ENCODE results near the gene CLCN1. TPM values are rescaled to one million over a fixed set of nuclear protein-coding genes. Genes with fewer than 3 reads are reported as not detected.
A peak's percentile ranks its signal among the peaks of the same experiment; 100 is the strongest.
"Not testable (repeated sequence)": the region's sequence is repeated elsewhere in the genome, so short reads cannot be mapped to it uniquely, and the experiment has no call there.

Gene CLCN1
- total RNA-seq, 1 donor from 2014 or later, result 3.1 TPM

DNA sequence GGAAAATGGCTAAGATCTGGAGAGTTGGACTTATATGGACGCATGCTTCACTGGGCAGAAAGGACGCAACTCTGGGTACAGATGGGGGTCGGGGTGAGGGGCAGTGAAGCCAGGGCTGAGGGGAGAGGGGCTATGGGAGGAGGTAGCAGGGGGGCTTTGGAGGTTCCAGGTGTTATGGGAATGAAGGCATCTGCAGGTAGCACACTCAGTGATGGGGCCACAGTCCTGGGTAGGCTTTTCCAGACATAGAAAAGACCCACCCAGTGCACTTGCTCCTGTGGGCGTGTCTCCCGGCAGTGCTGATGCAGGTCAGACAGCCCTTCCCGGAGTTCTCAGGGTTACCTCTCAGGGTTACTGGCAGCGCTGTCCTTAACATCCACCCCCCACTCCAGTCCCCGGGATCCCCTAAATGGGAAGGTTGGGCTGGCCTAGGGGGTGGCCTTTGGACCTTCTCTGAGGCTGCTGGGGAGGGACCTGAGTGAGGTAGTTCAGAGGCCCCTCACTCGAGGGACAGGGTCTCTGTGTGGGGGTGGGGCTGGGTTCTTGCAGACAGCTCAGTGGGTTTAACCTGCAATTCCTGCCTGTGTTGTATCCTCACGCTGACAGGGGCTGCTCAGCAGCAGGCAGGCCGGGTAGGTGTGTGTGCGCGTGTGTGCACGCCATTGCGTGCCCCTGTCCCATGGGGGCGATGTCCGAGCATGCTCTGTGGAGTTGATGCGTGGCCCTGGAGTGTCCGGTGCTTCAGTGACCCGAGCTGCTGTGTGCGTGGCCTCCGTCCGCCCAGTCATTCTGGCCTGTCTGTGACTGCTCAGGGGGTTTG lies 71.5 kb downstream of the CLCN1 start:
- DNase-seq, result no peak

- no peak for DNase-seq
Observed at GRCh38 chr7:143388051-143388450, 72.1 kb downstream of the CLCN1 start.

DNA sequence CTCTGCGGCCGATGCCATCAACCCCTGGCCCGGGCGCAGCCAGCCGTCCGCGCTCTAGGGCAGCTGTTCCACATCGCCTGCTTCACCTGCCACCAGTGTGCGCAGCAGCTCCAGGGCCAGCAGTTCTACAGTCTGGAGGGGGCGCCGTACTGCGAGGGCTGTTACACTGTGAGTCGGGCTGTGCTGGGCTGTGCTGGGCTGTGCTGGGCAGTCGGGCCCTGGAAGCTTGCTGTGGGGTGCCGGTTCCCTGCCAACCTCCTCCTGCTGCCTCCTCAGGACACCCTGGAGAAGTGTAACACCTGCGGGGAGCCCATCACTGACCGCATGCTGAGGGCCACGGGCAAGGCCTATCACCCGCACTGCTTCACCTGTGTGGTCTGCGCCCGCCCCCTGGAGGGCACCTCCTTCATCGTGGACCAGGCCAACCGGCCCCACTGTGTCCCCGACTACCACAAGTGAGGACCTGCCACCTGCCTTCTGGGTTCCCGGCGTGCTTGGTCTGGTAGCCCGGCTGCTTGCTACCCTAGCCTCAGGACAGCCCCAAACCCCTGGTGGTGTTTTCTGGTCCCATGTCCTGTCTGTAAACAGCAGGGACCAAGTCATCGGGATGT lies 72.7 kb downstream of the CLCN1 start:
- DNase-seq, result no peak

GRCh38 chr7:143389316-143390103 lies 73.6 kb downstream of the CLCN1 start:
- DNase-seq, result no peak

- DNase-seq, result no peak
Observed at GRCh38 chr7:143390104-143390772, 74.3 kb downstream of the CLCN1 start.

- no peak for DNase-seq
Observed at GRCh38 chr7:143390773-143391317, 74.9 kb downstream of the CLCN1 start.

DNA sequence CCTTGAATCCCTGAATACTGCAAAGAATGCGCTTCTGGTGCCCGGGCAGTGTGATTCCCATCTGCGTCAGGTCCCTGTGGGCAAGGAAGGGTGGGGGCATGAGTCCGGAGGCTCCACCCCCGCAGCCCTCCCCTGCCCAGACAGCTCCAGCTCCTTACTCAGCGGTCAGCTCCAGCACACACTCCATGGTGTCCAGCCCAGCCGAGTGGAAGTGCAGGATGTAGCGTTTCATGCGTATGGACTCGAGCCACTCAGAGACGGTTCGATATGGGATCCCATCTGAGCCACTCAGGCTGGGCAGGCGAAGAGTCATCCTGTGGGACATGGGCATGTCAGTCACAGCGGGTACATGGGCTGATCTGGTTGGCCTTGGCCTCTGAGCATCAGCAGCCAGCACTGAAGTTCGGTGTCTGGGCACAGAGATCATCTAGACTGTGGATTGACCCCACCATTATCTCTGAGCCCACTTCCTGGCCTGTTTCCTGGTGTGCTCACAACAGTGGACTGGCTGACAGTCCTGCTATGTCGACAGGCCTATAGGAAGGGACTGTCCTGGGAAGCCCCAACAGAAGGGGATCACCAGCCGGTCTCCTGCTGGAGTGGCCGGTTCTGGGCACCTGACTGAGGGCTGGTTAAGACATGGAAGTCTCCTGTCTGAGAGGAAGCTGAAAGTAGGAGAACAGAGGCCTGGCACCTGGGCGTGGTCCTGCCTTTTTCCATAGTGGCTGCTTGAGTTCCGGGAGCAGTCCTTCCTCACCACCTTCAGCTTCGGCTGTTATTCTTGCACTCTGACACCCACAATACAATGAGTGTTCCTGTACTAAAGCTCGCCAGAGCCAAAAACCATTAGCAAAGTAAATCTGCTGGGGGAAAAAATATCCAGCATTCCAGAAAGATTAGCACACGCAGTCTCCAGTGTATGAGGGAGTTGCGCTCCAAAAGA lies 75.8 kb downstream of the CLCN1 start:
- peak; percentile 56 for DNase-seq

DNA sequence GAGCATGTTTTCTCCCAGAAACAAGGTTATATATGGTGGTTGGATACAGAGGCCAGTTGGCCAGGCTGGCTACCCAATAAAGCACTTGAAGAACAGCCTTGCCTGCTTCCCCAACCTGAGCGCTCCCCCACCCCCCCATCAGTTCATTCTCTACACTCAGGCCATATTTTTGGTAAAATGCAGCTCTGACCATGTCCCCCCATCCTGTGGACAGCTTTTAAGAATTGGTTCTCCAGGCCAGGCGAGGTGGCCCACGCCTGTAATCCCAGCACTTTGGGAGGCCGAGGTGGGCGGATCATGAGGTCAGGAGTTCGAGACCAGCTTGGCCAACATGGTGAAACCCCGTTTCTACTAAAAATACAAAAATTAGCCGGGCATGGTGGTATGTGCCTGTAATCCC lies 76.5 kb downstream of the CLCN1 start:
- not testable (repeated sequence) for DNase-seq

GRCh38 chr7:143392875-143393266 lies 77.0 kb downstream of the CLCN1 start:
- no peak for DNase-seq

DNA sequence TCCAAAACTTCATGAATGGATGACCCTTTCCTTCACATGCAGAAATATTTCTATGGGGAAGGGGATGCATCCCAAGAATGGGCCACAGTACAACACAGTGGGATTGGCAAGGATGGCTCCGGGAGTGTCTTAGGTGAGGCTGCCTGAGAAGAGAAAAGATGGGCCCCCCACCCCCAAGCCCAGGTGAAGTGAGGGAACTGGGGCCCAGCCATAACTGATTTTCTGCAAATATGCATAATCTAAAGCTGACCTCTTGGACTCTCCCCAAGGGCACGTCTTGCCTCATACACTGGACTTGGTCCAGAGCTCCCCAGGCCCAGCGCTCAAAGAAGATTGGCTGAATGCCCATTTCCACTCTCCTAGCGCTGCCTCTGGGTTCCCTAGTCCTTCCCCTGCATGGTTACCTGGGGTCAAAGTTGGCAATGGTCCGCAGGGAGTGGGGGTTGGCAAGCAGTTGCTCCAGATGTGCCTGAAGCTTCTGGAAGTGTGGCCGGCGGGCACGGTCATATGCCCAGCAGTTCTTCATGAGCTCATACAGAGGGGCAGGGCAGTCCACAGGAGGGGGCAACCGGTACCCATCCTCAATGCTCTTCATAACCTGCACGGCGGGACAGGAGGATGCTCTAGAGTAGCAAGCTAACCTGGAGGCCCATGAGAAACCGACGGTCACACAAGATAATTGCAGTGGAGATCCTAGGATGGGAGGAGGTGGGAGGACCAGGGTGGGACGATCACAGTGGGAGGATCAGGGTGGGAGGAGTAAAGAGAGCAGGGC lies 77.5 kb downstream of the CLCN1 start:
- no peak for DNase-seq

DNA sequence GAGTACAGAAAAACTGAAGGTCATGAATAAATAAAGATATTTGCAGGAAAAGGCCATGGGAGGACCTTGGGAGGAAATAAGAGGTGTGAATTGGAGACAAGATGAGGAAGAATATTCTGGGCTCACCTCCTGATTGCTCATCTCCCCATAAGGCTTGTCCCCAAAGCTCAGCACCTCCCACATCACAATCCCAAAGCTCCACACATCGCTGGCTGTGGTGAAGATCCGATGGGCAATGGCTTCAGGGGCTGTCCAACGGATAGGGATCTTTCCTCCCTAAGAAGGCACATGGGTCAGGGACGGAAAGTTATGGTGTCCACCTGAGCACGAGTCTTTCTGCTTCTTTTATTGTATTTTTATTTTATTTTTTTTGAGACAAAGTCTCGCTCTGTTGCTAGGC lies 78.2 kb downstream of the CLCN1 start:
- DNase-seq, result no peak

GRCh38 chr7:143394777-143395176 lies 78.9 kb downstream of the CLCN1 start:
- no peak for DNase-seq

- DNase-seq, result no peak
Observed at GRCh38 chr7:143395187-143396149, 79.6 kb downstream of the CLCN1 start.

DNA sequence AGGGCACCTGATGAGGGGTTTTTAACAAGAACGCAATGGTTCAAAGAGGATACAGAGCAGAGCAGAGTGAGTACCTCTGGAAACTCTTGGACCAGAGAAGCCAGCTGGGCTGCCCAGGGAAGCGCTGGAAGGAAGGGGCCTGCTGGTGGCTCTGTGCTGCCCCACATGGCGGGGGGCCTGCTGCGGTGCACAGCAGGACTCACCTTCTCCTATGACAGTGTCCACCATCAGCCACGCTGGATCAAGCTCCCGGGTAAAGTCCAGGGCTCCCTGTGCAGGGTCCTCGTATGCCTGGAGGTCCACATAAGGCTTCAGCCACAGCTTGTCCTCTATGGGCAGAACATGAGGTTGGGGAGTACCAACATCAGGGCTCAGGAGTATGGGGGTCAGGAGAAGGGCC lies 80.3 kb downstream of the CLCN1 start:
- no peak for DNase-seq

DNA sequence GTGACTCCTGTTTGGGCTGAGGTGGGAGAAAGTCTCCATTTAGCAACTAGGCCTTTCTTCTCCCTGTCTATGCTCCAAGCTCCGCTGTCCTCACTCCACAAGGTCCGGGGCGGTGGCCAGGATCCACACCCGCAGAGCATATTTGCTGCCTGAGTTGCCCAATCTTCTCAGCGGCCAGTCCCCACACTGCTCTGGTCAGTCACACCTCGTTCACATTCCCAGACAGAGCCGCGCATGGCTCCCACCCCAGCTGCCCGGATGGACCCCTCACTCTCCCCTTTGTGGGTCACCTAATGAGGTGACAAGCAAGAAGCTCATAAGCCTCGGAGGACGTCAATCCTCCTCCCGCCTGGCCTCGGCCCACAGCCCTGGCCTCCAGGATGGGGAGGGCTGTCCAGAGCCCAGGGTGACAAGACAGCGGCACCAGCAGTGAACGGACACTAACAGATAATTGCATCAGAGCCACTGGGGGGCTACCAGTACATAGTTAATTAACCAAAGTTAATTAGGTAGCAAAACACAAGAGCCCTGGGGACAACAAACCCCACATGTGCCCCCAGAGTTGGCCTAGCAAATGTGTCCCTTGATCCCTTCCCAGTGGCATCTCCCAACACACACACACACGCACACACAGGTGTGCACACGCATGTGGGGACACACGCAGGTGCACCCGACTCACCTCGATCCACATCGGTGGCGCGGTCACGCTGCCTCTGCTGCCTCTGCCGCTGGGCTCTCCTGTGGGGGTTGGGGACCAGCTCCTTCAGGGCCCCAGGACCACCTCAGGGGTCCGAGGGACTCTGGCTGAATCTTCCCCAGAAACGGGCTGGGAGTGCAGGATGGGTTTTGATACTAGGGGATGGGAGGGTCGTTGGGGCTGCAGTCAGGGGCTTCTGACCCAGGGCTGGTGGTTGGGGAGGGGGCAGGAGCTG lies 81.0 kb downstream of the CLCN1 start:
- no peak for DNase-seq

GRCh38 chr7:143397710-143398530 lies 82.0 kb downstream of the CLCN1 start:
- no peak for DNase-seq

- no peak for DNase-seq
Observed at GRCh38 chr7:143398616-143399015, 82.7 kb downstream of the CLCN1 start.

All from tongue (tissue), 2 donors.